HT-29 (cell line): ENCODE results near the gene TMEM167B. TPM values are rescaled to one million over a fixed set of nuclear protein-coding genes. Genes with fewer than 3 reads are reported as not detected.
"Not testable (repeated sequence)": the region's sequence is repeated elsewhere in the genome, so short reads cannot be mapped to it uniquely, and the experiment has no call there.

Experiments used
- DNase-seq: peaks from one replicate; pipeline ENCODE4 v3.0.0-alpha.2; 2015; ENCODE audit warnings: low spot score
- total RNA-seq: library from RNA; depleted of rRNA; stranded (reverse); fragments of >200 nt; shearing (Covaris generic); gene quantifications from 2 replicates; pipeline ENCODE4 v1.2.3, GENCODE V29; 2014

The TMEM167B gene
- total RNA-seq, 1 experiment from 2014 or later: 16.4 TPM

GRCh38 chr1:109112652-109113285, 22.2 kb downstream of the TMEM167B start:
- DNase-seq: peak; percentile 94

DNA sequence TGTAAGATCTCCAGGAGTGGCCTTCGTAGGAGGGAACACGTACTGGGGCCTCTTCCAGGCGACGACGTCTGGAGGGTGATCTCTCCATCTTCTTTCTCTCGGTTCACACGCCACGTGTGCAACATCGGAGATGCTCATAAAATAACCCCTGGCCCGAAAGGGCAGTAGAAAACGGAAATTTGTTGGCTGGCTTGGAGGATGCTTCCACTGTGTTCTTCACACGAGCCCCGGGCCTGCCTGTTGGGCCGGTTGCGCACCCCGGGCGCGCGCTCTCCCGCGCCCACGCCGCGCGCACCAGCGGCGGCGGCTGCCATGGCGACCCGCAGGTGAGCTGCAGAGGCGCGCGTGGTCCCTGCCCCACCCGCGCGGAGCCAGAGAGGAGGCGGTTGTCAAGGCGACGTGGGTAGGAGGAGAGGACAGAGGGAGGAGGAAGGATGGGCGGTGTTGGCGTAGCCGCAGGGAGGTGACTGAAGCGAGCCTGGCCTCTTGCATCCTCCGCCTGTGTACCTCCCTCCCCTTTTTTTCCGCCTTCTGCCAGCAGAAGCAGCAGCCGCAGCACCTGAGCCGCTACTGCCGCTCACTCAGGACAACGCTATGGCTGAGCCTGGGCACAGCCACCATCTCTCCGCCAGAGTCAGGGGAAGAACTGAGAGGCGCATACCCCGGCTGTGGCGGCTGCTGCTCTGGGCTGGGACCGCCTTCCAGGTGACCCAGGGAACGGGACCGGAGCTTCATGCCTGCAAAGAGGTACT, 23.2 kb downstream of the TMEM167B start, which contains the start of gene ELAPOR1:
ELAPOR1 (plus strand) TSS at position 526 of the 752 bp plus-strand sequence; CDS start at position 595, 69 bp downstream.
- DNase-seq: no peak

DNA sequence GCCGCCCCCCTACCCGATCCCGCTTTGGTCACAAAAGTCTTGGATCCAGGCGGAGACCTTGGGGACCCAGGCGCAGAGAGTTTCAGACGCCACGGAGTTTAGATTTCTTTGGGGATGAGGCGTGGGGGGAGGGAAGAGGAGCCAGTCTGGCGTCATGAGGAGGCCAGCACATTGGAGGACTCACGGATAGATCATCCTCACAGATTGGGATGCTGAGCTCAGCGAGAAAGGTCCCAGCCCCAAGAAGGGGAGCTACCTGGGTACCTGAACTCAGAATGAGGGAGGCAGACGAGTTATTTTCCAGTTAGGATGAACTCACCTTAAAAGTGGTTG, 23.7 kb downstream of the TMEM167B start:
- DNase-seq: no peak

GRCh38 chr1:109115685-109116084, 25.1 kb downstream of the TMEM167B start:
- no peak for DNase-seq

- DNase-seq: no peak
Observed at GRCh38 chr1:109116286-109116685, 25.7 kb downstream of the TMEM167B start.

- DNase-seq: no peak
Observed at GRCh38 chr1:109118089-109118488, 27.5 kb downstream of the TMEM167B start.

- DNase-seq: no peak
Observed at GRCh38 chr1:109120356-109120755, 29.8 kb downstream of the TMEM167B start.

GRCh38 chr1:109131059-109131458, 40.5 kb downstream of the TMEM167B start:
- no peak for DNase-seq

DNA sequence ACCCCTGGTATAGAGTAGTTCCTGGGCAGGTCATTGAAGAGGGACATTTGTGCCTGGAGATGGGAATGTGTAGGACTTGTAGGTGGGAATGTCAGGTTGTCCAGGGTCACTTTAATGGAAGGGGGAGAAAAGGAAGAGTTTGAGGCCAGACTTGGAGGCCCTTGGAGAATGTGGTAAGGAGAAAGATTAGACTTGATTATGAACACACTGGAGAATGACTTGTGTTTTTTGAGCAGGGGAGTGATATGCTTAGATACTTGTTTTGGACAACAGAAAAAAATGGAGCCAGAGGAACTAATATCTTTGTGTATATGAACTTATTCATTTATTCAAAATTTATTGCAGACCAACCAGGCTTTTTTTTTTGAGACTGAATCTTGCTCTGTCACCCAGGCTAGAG, 41.2 kb downstream of the TMEM167B start:
- DNase-seq: no peak

DNA sequence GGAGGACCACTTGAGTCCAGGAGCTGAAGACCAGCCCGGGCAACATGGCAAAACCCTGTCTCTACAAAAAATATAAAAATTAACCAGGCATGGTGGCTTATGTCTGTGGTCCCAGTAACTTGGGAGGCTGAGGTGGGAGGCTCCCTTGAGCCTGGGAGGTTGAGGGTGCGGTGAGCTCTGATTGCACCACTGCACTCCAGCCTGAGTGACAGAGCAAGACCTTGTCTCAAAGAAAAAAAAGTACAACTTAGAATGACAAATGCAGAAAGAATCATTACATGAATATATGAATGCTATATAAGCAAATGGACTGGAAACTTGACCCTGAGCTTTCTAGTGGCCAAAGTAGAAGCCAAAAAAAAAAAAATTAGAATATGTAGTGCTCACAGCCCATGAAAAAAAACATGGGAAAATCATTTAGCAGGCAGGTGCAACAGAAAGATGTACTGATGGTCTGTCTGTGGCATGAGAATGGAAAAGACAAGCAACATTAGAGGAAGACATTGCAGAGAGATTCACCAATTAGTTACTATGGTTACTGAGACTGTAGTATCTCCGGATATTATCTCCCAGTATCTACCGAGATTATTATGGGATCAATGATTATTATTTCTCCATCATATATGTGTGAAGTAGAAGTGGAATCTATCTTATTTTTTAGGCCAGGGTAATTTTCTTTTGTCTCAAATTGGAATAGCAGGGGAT, 42.6 kb downstream of the TMEM167B start:
- DNase-seq: no peak

DNA sequence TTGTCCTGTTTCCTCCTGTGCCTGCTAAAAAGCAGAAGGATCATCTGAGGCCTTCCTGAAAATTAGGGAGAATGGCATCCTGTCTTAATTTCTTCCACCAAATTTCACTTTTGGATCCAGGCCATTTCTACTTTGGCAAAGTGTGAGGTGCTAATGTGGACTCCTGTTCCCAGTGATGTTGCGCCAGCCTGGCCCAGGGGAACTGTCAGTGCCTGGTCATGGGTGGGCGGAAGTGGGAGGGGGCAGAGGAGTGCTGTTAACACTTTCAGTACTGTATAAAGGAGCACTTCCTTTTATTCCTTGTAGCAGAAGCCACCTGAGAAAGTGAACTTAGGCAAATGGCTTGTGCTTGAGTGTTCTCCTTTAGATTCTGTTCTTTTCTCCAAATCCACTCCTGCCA, 43.3 kb downstream of the TMEM167B start:
- DNase-seq: no peak

- DNase-seq: peak; percentile 37
Observed at GRCh38 chr1:109134423-109134822, 43.9 kb downstream of the TMEM167B start.

DNA sequence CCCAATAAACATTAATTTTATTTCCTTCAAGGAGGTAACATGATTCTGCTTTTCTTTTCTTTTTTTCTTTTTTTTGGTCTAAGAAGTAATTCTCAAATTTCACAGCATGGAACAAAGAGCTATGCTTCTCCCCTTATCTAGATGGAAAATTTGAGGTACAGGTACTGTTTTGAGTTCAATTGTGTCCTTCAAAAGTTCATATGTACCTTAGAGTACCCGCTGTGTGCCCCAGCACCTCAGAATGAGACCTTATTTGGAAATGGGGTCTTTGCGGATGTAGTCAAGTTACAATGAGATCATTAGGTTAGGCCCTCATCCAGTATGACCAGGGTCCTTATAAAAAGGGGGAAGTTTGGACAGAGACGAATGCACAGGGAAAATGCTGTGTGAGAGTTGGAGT, 45.4 kb downstream of the TMEM167B start:
- no peak for DNase-seq

DNA sequence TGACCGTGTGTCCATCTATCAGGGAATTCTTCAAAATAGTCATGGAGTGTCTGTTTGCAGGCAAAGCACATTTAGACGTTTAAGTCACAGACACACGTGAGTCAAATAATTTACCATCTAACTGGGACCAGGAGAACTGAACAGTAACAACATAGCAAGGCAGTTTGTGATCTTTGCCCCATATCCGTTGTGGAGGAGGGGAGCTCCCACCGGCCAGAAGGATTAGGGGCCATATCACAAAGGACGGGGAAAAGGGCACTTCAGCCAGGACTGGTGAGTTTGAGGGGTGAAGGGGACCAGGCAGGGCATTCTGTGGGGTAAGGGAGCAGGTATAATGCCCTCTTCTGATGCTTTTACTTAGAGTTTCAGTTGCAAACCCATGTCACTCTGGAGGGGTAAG, 46.2 kb downstream of the TMEM167B start:
- DNase-seq: no peak

DNA sequence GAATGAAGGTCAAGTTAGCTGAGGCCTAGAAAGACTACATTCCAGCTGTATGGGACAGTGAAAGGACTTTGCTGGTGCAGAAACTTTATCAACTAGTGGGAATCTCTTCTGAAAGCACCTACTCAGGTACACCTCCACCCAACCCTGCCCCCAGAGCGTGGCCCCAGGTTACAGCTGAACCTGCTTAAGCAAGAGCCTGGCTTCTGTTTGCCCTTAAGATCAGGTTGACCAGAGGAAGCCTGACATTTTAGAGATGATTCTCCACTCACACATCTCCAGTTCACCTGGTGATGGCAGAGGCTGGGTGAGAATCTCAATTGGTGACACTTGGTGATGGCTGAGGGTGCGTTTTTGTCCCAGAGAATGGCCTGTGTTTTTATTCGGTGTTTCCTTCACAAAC, 47.4 kb downstream of the TMEM167B start:
- no peak for DNase-seq

- no peak for DNase-seq
Observed at GRCh38 chr1:109138358-109138757, 47.8 kb downstream of the TMEM167B start.

DNA sequence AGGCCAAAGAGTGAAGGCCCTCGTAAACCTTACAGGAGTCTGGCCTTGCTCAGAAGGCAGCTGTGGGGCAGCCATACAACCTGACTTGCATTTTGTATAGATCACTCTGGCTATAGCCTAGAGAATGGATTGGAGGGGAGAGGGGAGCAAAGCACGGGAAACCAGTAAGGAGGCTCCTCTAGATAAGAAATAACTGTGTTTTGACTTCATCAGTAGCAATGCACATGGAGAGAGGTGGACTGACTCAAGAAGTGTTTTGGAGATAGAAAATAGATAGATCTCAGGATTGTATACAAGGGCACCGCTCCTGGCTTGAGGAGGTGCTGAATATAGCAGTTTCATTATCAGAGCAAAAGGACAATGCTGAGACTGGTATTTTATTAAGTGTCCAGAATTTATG, 49.8 kb downstream of the TMEM167B start:
- DNase-seq: no peak

DNA sequence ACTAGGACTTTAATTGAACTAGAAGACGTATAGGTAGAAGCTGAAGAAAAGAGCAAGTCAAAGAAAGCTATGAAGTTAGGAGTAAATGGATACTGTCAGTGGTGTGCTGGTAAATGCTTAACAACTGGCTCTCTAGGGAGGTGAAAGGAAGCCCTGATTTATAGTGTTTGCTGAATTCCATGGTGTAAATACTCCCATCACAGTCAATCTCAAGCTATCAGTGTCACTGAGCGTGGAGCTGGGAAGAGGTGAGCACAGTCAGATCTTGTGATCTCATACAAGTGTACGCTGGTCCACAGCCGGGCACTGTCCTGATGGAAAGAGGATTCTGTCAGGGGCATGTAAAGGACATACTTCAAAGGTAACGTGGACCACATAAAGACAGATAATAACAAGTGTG, 51.7 kb downstream of the TMEM167B start:
- no peak for DNase-seq

GRCh38 chr1:109142725-109143124, 52.2 kb downstream of the TMEM167B start:
- not testable (repeated sequence) for DNase-seq
